SU-DHL-6 (cell line): ENCODE data around the gene TRAF3IP3.

ENCODE experiments used
- CTCF ChIP-seq: fragments of 200-600 bp; sonication (generic); IDR thresholded peaks from one replicate; pipeline ENCODE4 v1.5.1; 2017; ENCODE audit warnings: antibody characterized with exemption, mild to moderate bottlenecking, low read length, moderate library complexity; ENCODE audit not compliant: insufficient read depth, poor library complexity, severe bottlenecking
- EZH2phosphoT487 ChIP-seq: fragments of 200-600 bp; sonication (generic), shearing (Covaris generic); conservative IDR thresholded peaks from 2 replicates; pipeline ENCODE4 v1.6.1; 2018; ENCODE audit warnings: mild to moderate bottlenecking, antibody characterized with exemption, low read length, moderate library complexity, mixed read lengths

GRCh38 chr1:209789245-209789644 lies 33.4 kb downstream of the TRAF3IP3 start:
- TF ChIP-seq CTCF (no peak), EZH2phosphoT487 (no peak)
